OCI-LY1 (cell line): Measurements from ENCODE around the gene TRABD2B.

Experiments
- H2AFZ ChIP-seq: fragments of 200-600 bp; sonication (generic), shearing (Covaris generic); 2 replicates; pipeline ENCODE4 v1.6.0; 2014; ENCODE audit warnings: antibody characterized with exemption, mild to moderate bottlenecking, low read length
- H3F3A ChIP-seq: fragments of 200-600 bp; sonication (generic), shearing (Covaris generic); 2 replicates; pipeline ENCODE4 v1.6.0; 2014; ENCODE audit warnings: mild to moderate bottlenecking, antibody characterized with exemption, low read length, moderate library complexity; ENCODE audit not compliant: insufficient read depth
- H3K27ac ChIP-seq: fragments of 200-600 bp; sonication (generic); 2 replicates; pipeline ENCODE4 v1.5.1; 2014; ENCODE audit warnings: low read length, mixed run types, mild to moderate bottlenecking, low read depth; ENCODE audit not compliant: poor library complexity, severe bottlenecking
- H3K27me3 ChIP-seq: fragments of 200-600 bp; sonication (generic); 2 replicates; pipeline ENCODE4 v1.6.0; 2014; ENCODE audit warnings: antibody characterized with exemption, mild to moderate bottlenecking, low read length, moderate library complexity; ENCODE audit not compliant: insufficient read depth
- H3K36me3 ChIP-seq: fragments of 200-600 bp; sonication (generic); 2 replicates; pipeline ENCODE4 v1.6.1; 2014; ENCODE audit warnings: mild to moderate bottlenecking, antibody characterized with exemption, low read length, moderate library complexity, mixed read lengths; ENCODE audit not compliant: insufficient read depth
- H3K4me1 ChIP-seq: fragments of 200-600 bp; sonication (generic); 2 replicates; pipeline ENCODE4 v1.5.1; 2014; ENCODE audit warnings: mild to moderate bottlenecking, low read length, moderate library complexity; ENCODE audit not compliant: insufficient read depth, severe bottlenecking
- H3K4me2 ChIP-seq: fragments of 200-600 bp; sonication (generic), shearing (Covaris generic); 2 replicates; pipeline ENCODE4 v1.6.1; 2014; ENCODE audit warnings: low read length
- H3K4me3 ChIP-seq: fragments of 200-600 bp; sonication (generic); 2 replicates; pipeline ENCODE4 v1.5.1; 2014; ENCODE audit warnings: low read length, low read depth, mild to moderate bottlenecking, mixed read lengths; ENCODE audit not compliant: poor library complexity, severe bottlenecking
- H3K79me2 ChIP-seq: fragments of 200-600 bp; shearing (Covaris generic); 2 replicates; pipeline ENCODE4 v1.6.1; 2016; ENCODE audit warnings: mixed run types, low read length, mixed read lengths; ENCODE audit not compliant: insufficient read depth
- H3K9ac ChIP-seq: fragments of 200-600 bp; sonication (generic), shearing (Covaris generic); 2 replicates; pipeline ENCODE4 v1.6.1; 2014; ENCODE audit warnings: mild to moderate bottlenecking, low read length, mixed read lengths
- H3K9me2 ChIP-seq: fragments of 200-600 bp; sonication (generic), shearing (Covaris generic); 2 replicates; pipeline ENCODE4 v1.6.1; 2014; ENCODE audit warnings: low read depth, mild to moderate bottlenecking, low read length, mixed read lengths
- H3K9me3 ChIP-seq: fragments of 200-600 bp; shearing (Covaris generic); 2 replicates; pipeline ENCODE4 v1.6.1; 2014; ENCODE audit warnings: low read length, mixed read lengths
- H4K20me1 ChIP-seq: fragments of 200-600 bp; sonication (generic), shearing (Covaris generic); 2 replicates; pipeline ENCODE4 v1.6.0; 2016; ENCODE audit warnings: mild to moderate bottlenecking, low read length; ENCODE audit not compliant: insufficient read depth
- EZH2 ChIP-seq: fragments of 200-600 bp; sonication (generic), shearing (Covaris generic); IDR thresholded peaks from 2 replicates; pipeline ENCODE4 v1.8.0; 2017; ENCODE audit warnings: borderline replicate concordance, mixed run types, mild to moderate bottlenecking, antibody characterized with exemption, low read length, moderate library complexity, mixed read lengths
- TF ChIP-seq, protein P1 (sequence below): fragments of 200-600 bp; sonication (generic), shearing (Covaris generic); IDR thresholded peaks from 2 replicates; pipeline ENCODE4 v1.5.1; 2017; ENCODE audit warnings: mild to moderate bottlenecking, antibody characterized with exemption, low read length, moderate library complexity, mixed read lengths

TRABD2B gene

DNA sequence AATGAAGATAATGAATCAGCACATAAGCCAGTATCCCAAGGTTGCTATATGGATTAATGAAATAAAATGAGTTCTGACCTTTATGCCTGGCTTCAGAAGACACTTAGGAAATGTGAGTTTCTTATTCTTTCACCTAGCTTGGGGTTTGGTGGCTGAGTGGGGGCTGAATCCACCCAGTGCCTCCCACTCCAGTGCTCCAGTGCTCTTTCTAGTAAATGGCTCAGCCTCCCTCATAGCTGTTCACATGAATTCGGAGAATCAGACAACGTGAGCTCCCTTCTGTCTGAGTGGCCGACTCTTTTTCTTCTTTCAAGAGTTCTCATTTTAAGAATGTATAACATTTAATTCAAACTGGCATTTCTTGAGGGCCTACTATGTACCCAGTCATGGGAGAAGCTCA lies 43.5 kb downstream of the TRABD2B start:
- Histone ChIP-seq H3K79me2 (no peaks in the 10 kb centered on the region), H2AFZ (no peak overlapping the region), H3K36me3 (no peaks in the 10 kb centered on the region), H3K9ac (no peak overlapping the region), H3K27ac (no peak overlapping the region), H3K4me1 (no peaks in the 10 kb centered on the region), H3K9me2 (no peaks in the 10 kb centered on the region), H3F3A (no peaks in the 10 kb centered on the region), H3K9me3 (no peaks in the 10 kb centered on the region), H3K4me2 (no peak overlapping the region), H4K20me1 (no peaks in the 10 kb centered on the region), H3K4me3 (no peak overlapping the region), H3K27me3 (no peaks in the 10 kb centered on the region)
- TF ChIP-seq EZH2: no peak
- TF ChIP-seq, protein P1, sequence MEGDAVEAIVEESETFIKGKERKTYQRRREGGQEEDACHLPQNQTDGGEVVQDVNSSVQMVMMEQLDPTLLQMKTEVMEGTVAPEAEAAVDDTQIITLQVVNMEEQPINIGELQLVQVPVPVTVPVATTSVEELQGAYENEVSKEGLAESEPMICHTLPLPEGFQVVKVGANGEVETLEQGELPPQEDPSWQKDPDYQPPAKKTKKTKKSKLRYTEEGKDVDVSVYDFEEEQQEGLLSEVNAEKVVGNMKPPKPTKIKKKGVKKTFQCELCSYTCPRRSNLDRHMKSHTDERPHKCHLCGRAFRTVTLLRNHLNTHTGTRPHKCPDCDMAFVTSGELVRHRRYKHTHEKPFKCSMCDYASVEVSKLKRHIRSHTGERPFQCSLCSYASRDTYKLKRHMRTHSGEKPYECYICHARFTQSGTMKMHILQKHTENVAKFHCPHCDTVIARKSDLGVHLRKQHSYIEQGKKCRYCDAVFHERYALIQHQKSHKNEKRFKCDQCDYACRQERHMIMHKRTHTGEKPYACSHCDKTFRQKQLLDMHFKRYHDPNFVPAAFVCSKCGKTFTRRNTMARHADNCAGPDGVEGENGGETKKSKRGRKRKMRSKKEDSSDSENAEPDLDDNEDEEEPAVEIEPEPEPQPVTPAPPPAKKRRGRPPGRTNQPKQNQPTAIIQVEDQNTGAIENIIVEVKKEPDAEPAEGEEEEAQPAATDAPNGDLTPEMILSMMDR: no peak

DNA sequence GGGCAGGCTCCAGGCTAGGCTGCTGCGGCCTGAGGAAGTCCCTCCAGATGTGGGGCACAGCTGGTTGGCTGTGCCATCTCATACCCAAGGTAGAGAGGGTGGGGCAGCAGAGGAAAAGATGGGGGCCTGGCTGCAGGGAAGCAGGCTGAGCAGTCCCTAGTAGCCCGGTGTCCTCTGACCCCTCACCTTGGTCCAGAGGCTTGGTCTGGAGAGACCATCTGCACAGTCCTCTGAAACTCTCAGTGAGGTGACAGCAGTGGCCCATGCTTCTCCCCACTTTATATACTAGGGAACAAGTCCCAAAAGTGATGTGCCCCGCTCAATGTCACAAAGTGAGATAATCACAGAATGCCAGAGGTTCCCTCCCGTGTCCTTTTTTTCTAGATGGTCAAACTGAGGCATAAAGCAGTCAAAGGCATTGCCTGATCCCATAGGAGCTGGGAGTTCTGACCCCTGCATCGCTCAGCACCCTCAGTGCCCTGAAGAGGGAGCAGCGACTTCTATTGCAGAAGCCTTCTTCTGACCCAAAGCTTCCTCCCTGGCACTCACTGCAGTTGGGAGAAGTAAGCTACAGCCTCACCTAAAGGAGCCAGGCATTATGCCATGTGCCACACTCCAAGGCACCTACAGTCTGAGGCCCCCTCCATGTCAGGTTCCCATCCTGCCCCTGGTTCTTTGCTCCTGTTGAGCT lies 45.5 kb downstream of the TRABD2B start:
- no peaks in the 10 kb centered on the region for H3K9me3 ChIP-seq
- H3K9me2 ChIP-seq: no peaks in the 10 kb centered on the region
- H3F3A ChIP-seq: no peaks in the 10 kb centered on the region
- no peak overlapping the region for H3K4me2 ChIP-seq
- TF ChIP-seq, protein P1: no peak
- no peak for TF ChIP-seq EZH2
- no peaks in the 10 kb centered on the region for H3K79me2 ChIP-seq
- H3K9ac ChIP-seq: no peak overlapping the region
- H3K4me3 ChIP-seq: no peak overlapping the region
- no peak overlapping the region for H2AFZ ChIP-seq
- H3K36me3 ChIP-seq: no peaks in the 10 kb centered on the region
- no peaks in the 10 kb centered on the region for H3K27me3 ChIP-seq
- no peak overlapping the region for H3K27ac ChIP-seq
- H4K20me1 ChIP-seq: no peaks in the 10 kb centered on the region
- no peaks in the 10 kb centered on the region for H3K4me1 ChIP-seq

DNA sequence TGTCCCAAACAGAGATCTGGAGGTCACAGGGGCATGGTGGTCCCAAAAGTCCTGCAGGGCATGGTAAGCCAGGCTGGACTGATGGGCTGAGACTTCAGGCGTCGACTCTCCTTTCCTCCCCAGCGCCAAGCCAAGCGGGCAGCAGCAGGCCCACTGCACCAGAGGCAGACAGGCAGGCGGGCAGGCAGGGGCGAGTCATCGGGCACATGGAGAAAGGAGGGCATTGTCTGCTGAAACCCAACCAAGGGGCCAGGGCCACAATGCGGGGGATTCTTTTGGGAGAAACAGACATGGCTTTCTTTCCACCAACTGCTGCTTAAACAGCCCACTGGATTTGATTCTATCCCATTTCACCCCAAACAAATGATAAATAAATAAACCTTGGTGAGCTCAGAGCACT lies 46.2 kb downstream of the TRABD2B start:
- Histone ChIP-seq H3K4me2 (no peak overlapping the region), H3K79me2 (no peaks in the 10 kb centered on the region), H3F3A (no peaks in the 10 kb centered on the region), H2AFZ (no peak overlapping the region), H3K4me1 (no peaks in the 10 kb centered on the region), H4K20me1 (no peaks in the 10 kb centered on the region), H3K4me3 (no peak overlapping the region), H3K27me3 (no peaks in the 10 kb centered on the region), H3K9me2 (no peaks in the 10 kb centered on the region), H3K9ac (no peak overlapping the region), H3K36me3 (no peaks in the 10 kb centered on the region), H3K27ac (no peak overlapping the region), H3K9me3 (no peaks in the 10 kb centered on the region)
- no peak for TF ChIP-seq EZH2
- TF ChIP-seq, protein P1: no peak
